Fibroblast of the aortic adventitia (primary cell): ENCODE measurements around the gene HPN. TPM values are rescaled to one million over a fixed set of nuclear protein-coding genes. Genes with fewer than 3 reads are reported as not detected.

Experiments used
- DNase-seq: peaks from one replicate; pipeline ENCODE4 v3.0.0-alpha.2; 2010; ENCODE audit warnings: low read depth
- H3K4me3 ChIP-seq: 2 replicates; pipeline ENCODE4 v1.5.1; 2011; ENCODE audit warnings: low read depth, mild to moderate bottlenecking, control low read depth, low read length, moderate library complexity
- total RNA-seq: library from RNA; depleted of rRNA; stranded (reverse); fragments of >200 nt; gene quantifications from 2 replicates; pipeline ENCODE4 v1.2.3, GENCODE V29; 2012; ENCODE audit warnings: low replicate concordance
- TF ChIP-seq, protein P1 (sequence below): IDR thresholded peaks from 2 replicates; pipeline ENCODE4 v1.5.1; 2011; ENCODE audit warnings: mild to moderate bottlenecking, low read length, control low read depth, inconsistent platforms; ENCODE audit not compliant: insufficient read depth

HPN gene
- total RNA-seq, 1 donor, result not detected

DNA sequence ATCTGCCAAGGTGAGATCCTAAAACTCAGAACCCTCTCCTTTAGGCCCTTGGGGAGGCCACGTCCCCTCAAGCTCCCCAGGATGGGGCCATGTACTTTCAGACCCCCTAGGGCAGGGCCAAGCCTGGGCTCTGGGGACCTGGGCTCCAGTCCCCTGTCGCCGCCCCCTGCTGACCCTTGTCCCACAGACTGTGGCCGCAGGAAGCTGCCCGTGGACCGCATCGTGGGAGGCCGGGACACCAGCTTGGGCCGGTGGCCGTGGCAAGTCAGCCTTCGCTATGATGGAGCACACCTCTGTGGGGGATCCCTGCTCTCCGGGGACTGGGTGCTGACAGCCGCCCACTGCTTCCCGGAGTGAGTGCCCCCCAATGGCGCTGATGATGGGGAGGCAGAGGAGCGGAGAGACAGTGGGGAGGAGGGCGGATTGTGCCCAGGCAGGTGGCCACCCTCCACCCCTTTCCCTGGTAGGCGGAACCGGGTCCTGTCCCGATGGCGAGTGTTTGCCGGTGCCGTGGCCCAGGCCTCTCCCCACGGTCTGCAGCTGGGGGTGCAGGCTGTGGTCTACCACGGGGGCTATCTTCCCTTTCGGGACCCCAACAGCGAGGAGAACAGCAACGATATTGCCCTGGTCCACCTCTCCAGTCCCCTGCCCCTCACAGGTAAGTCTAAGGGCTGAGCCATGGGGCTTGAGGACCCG lies 18.8 kb downstream of the HPN start:
- no peak overlapping the region for H3K4me3 ChIP-seq
- no peak for DNase-seq
- TF ChIP-seq, protein P1, sequence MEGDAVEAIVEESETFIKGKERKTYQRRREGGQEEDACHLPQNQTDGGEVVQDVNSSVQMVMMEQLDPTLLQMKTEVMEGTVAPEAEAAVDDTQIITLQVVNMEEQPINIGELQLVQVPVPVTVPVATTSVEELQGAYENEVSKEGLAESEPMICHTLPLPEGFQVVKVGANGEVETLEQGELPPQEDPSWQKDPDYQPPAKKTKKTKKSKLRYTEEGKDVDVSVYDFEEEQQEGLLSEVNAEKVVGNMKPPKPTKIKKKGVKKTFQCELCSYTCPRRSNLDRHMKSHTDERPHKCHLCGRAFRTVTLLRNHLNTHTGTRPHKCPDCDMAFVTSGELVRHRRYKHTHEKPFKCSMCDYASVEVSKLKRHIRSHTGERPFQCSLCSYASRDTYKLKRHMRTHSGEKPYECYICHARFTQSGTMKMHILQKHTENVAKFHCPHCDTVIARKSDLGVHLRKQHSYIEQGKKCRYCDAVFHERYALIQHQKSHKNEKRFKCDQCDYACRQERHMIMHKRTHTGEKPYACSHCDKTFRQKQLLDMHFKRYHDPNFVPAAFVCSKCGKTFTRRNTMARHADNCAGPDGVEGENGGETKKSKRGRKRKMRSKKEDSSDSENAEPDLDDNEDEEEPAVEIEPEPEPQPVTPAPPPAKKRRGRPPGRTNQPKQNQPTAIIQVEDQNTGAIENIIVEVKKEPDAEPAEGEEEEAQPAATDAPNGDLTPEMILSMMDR, result no peak

DNA sequence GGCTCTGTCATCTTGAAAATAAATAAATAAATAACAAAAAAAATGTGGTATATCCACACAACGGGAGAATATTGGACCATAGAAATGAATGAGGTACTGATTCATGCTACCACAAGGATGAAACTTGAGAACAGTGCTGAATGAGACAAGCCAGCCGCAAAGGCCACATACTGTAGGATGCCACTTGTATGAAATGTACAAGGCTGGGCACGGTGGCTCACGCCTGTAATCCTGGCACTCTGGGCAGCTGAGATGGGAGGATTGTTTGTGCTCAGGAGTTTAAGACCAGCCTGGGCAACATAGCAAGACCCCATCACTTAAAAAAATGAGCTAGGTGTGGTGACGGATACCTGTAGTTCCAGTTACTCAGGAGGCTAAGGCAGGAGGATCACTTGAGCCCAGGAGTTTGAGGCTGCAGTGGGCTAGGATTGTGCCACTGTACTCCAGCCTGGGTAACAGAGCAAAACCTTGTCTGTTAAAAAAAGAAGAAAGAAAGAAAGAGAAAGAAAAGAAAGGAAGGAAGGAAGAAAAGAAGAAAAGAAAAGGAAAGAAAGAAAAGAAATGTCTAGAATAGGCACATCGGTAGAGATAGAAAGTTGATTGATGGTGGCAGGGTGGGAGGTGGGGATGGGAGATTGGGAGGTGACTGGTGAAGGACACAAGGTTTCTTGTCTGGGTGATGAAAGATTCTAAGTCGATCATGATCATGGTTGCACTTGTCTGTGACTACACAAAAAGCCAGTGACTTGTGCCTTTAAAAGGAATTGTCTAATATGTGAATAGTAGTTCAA lies 20.3 kb downstream of the HPN start:
- TF ChIP-seq, protein P1, result no peak
- DNase-seq, result no peak
- no peak overlapping the region for H3K4me3 ChIP-seq

DNA sequence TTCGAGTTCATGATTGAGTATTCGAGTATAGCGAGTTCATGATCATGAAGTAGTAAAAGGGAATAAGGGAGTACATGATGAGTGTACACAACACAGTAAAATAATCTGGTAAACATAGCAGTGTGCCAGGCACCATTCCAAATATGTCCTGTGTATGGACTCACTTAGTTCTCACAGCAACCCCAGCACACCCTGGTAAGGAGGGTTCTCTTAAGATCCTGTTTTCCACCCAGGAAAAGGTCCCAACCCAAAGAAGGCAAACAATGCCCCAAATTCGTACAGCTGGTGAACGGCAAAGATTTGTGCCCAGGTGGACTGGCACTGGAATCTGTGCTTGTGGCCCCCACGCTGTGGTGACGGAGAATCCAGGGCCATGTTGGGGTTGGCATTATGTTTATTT lies 21.4 kb downstream of the HPN start:
- H3K4me3 ChIP-seq, result no peak overlapping the region
- no peak for DNase-seq
- TF ChIP-seq, protein P1, result no peak

DNA sequence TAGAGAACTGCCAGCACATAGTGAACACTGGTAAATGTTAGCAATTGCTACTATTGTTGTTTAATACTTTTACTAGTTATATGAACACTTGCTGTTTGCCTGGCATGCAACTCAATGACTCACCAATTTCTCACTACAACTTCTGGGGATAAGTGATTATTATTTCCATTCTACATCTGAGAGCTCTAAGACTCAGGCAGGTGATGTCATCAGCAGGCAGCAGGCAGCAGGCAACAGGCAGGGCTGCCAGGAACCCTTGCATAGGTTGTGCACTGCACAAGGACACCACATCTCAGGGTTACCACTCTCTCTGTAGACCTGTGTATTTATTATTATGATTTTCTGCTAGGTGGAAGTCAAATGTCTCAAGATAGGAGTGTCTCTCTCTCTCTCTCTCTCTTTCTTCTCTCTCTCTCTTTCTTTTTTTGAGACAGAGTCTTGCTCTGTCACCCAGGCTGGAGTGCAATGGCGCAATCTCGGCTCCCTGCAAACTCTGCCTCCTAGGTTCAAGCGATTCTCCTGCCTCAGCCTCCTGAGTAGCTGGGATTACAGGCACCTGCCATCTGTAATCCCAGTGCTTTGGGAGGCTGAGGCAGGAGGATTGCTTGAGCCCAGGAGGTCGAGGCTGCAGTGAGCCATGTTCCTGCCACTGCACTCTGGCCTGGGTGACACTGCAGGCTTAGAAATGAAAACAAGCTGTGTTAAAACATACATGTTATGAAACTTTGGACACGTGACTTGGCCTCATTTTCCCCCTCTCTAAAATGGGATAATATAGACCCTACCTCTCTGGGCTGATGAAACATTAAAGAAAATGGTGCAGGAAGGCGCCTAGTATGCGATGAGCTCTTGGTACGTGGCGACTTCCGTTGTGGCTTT lies 22.7 kb downstream of the HPN start:
- no peak overlapping the region for H3K4me3 ChIP-seq
- TF ChIP-seq, protein P1, result no peak
- peak; percentile 66 for DNase-seq

DNA sequence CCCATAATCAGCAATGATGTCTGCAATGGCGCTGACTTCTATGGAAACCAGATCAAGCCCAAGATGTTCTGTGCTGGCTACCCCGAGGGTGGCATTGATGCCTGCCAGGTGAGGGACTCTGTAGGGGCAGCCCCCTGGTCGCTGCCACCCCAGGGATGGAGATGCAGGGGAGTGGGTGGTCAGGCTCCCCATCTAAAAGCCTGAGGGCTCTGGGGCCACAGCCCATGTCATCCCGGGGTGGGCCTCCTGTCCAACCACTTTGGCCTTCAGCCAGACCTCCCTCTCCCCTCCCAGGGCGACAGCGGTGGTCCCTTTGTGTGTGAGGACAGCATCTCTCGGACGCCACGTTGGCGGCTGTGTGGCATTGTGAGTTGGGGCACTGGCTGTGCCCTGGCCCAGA lies 24.1 kb downstream of the HPN start:
- DNase-seq, result no peak
- H3K4me3 ChIP-seq, result no peak overlapping the region
- TF ChIP-seq, protein P1, result no peak

DNA sequence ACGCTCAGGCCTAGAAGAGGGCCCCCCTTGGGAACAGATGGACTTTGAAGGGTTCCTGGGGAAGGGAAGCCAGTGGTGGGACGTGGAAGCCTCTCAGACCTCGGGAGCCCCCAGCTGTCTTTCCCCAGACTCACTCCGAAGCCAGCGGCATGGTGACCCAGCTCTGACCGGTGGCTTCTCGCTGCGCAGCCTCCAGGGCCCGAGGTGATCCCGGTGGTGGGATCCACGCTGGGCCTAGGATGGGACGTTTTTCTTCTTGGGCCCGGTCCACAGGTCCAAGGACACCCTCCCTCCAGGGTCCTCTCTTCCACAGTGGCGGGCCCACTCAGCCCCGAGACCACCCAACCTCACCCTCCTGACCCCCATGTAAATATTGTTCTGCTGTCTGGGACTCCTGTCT lies 24.6 kb downstream of the HPN start:
- TF ChIP-seq, protein P1, result no peak
- DNase-seq, result no peak
- no peak overlapping the region for H3K4me3 ChIP-seq
